GM23338 (cell line): ENCODE results near the gene GNG7. TPM values are rescaled to one million over a fixed set of nuclear protein-coding genes. Genes with fewer than 3 reads are reported as not detected.

Experiments
- ATAC-seq: fragments of 200-7000 bp; cut with Tn5 transposase; 3 replicates; pipeline ENCODE4 v1.9.1; 2020
- DNase-seq: peaks from one replicate; pipeline ENCODE4 v3.0.0-alpha.2; 2015; ENCODE audit warnings: low spot score
- H2AFZ ChIP-seq: fragments of 200-600 bp; sonication (generic); 2 replicates; pipeline ENCODE4 v1.8.0; 2016; ENCODE audit warnings: antibody characterized with exemption, mild to moderate bottlenecking, moderate library complexity
- H3F3A ChIP-seq: fragments of 200-600 bp; sonication (generic); replicated peaks from 2 replicates; pipeline ENCODE4 v1.8.0; 2017; ENCODE audit warnings: antibody characterized with exemption, mixed run types, low read depth
- H3K27ac ChIP-seq: fragments of 200-600 bp; sonication (generic); 2 replicates; pipeline ENCODE4 v1.6.1; 2016; ENCODE audit warnings: low read depth
- H3K27me3 ChIP-seq: fragments of 200-600 bp; sonication (generic); 2 replicates; pipeline ENCODE4 v1.8.0; 2016; ENCODE audit warnings: mild to moderate bottlenecking, mixed run types, moderate library complexity; ENCODE audit not compliant: insufficient read depth
- H3K36me3 ChIP-seq: fragments of 200-600 bp; sonication (generic); 2 replicates; pipeline ENCODE4 v1.8.0; 2016; ENCODE audit warnings: mild to moderate bottlenecking; ENCODE audit not compliant: insufficient read depth
- H3K4me1 ChIP-seq: fragments of 200-600 bp; sonication (generic); 2 replicates; pipeline ENCODE4 v1.8.0; 2016; ENCODE audit warnings: mild to moderate bottlenecking, moderate library complexity; ENCODE audit not compliant: insufficient read depth
- H3K4me2 ChIP-seq: fragments of 200-600 bp; sonication (generic); 2 replicates; pipeline ENCODE4 v1.7.1; 2017; ENCODE audit warnings: mixed run types
- H3K4me3 ChIP-seq: fragments of 200-600 bp; sonication (generic); 2 replicates; pipeline ENCODE4 v1.6.1; 2016; ENCODE audit warnings: mixed run types
- H3K79me2 ChIP-seq: fragments of 200-600 bp; sonication (generic); replicated peaks from 2 replicates; pipeline ENCODE4 v1.8.0; 2017; ENCODE audit warnings: mild to moderate bottlenecking; ENCODE audit not compliant: insufficient read depth
- H3K9me2 ChIP-seq: fragments of 200-600 bp; sonication (generic); 2 replicates; pipeline ENCODE4 v1.8.0; 2017; ENCODE audit not compliant: insufficient read depth
- H4K20me1 ChIP-seq: fragments of 200-600 bp; sonication (generic); replicated peaks from 2 replicates; pipeline ENCODE4 v1.8.0; 2017; ENCODE audit warnings: mild to moderate bottlenecking; ENCODE audit not compliant: insufficient read depth
- H3K27ac Mint-ChIP-seq: 2 replicates; pipeline ENCODE4 v1.8.0; 2020; ENCODE audit warnings: inconsistent platforms, mild to moderate bottlenecking, moderate library complexity, mixed read lengths
- H3K27me3 Mint-ChIP-seq: 3 replicates; pipeline ENCODE4 v1.8.0; 2022; ENCODE audit warnings: low read depth, mild to moderate bottlenecking, moderate library complexity, mixed read lengths, inconsistent platforms; ENCODE audit not compliant: insufficient read depth, poor library complexity
- H3K36me3 Mint-ChIP-seq: 3 replicates; pipeline ENCODE4 v1.8.0; 2021; ENCODE audit warnings: low read depth, mild to moderate bottlenecking, inconsistent platforms, moderate library complexity, mixed read lengths
- H3K4me1 Mint-ChIP-seq: 3 replicates; pipeline ENCODE4 v1.8.0; 2020; ENCODE audit warnings: mild to moderate bottlenecking, inconsistent platforms, mixed read lengths
- H3K4me3 Mint-ChIP-seq: 3 replicates; pipeline ENCODE4 v1.8.0; 2021; ENCODE audit warnings: moderate library complexity, mild to moderate bottlenecking, inconsistent platforms, mixed read lengths
- H3K9me3 Mint-ChIP-seq: 3 replicates; pipeline ENCODE4 v1.8.0; 2020; ENCODE audit warnings: moderate library complexity, mild to moderate bottlenecking, inconsistent platforms, mixed read lengths
- JUNB ChIP-seq: IDR thresholded peaks from one replicate; pipeline ENCODE4 v1.6.1; 2016; ENCODE audit warnings: antibody characterized with exemption; ENCODE audit not compliant: unreplicated experiment
- polyA plus RNA-seq: library from polyadenylated mRNA; unstranded; fragments of >200 nt; fragmentation: Nextera tagmentation; extraction: Ambion mirVana; gene quantifications from 2 replicates; pipeline ENCODE4 v1.2.1, GENCODE V29; 2016
- total RNA-seq: library from RNA; depleted of rRNA; stranded (reverse); fragments of >200 nt; shearing (Covaris generic); gene quantifications from 2 replicates; pipeline ENCODE4 v1.2.3, GENCODE V29; 2014
- TF ChIP-seq, protein P1 (sequence below): IDR thresholded peaks from 2 replicates; pipeline ENCODE4 v1.6.1; 2016; ENCODE audit warnings: antibody characterized with exemption
- TF ChIP-seq, protein P2 (sequence below): fragments of 250-450 bp; sonication (Bioruptor Pico); IDR thresholded peaks from 2 replicates; pipeline ENCODE4 v1.5.0; 2020; ENCODE audit warnings: mild to moderate bottlenecking, moderate library complexity

GNG7 gene
- total and polyA plus RNA-seq, 2 experiments from 2014 or later: 5.1 to 5.4 TPM

DNA sequence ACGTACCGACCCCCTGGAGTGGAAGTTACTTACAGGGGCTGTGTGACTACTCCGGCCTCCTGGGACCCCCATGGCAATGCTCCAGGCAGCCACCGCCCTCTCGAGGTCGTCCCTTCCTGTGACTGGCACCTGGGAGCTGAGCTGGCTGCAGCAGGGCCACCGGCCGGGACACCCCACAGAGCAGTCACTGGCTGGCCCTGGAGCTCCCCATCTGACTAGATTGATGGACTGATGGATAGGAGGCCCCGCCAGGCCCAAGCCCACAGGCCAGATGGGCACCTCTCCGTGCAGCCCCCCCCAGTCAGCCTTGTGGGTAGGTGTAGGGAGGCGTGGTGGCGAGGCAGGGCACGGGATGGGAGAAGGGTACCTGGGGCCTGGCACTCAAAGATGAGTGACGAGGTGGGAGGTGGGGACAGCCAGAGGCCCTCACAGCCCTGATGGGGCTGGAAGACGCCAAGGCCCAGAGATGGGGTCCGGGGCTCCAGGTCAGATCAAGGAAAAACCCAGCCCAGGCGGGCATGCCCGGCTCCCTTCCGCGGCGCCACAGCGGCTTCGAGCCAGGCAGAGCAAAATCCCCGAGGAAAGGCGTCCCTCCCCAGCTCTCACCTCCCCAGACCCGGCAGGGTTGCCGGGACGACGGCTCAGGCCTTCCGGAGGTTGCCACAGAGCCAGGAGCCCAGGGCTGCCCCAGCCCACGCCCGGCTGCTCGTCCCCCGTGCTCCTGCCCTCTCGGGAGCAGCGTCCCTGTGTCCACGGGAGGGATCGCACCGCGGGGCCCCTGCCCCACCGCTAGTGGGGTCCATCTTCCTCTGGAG is 28.9 kb upstream of the GNG7 start:
- peaks cover 6% of the 10 kb centered on the region; the same call in 2 of the 3 replicates for H3K4me1 Mint-ChIP-seq
- Histone ChIP-seq H3K36me3 (no peaks in the 10 kb centered on the region), H3F3A (no peaks in the 10 kb centered on the region), H3K4me2 (no peak overlapping the region), H3K4me1 (no peaks in the 10 kb centered on the region), H3K79me2 (no peaks in the 10 kb centered on the region), H3K27me3 (no peaks in the 10 kb centered on the region), H3K9me2 (no peaks in the 10 kb centered on the region), H3K4me3 (no peak overlapping the region), H3K27ac (no peak overlapping the region), H2AFZ (no peak overlapping the region), H4K20me1 (no peaks in the 10 kb centered on the region; the same call in 1 of the 2 replicates)
- no peak for ATAC-seq
- H3K9me3 Mint-ChIP-seq: no peaks in the 10 kb centered on the region
- TF ChIP-seq, protein P1, sequence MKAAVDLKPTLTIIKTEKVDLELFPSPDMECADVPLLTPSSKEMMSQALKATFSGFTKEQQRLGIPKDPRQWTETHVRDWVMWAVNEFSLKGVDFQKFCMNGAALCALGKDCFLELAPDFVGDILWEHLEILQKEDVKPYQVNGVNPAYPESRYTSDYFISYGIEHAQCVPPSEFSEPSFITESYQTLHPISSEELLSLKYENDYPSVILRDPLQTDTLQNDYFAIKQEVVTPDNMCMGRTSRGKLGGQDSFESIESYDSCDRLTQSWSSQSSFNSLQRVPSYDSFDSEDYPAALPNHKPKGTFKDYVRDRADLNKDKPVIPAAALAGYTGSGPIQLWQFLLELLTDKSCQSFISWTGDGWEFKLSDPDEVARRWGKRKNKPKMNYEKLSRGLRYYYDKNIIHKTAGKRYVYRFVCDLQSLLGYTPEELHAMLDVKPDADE: no peak
- TF ChIP-seq JUNB: no peak
- TF ChIP-seq, protein P2, sequence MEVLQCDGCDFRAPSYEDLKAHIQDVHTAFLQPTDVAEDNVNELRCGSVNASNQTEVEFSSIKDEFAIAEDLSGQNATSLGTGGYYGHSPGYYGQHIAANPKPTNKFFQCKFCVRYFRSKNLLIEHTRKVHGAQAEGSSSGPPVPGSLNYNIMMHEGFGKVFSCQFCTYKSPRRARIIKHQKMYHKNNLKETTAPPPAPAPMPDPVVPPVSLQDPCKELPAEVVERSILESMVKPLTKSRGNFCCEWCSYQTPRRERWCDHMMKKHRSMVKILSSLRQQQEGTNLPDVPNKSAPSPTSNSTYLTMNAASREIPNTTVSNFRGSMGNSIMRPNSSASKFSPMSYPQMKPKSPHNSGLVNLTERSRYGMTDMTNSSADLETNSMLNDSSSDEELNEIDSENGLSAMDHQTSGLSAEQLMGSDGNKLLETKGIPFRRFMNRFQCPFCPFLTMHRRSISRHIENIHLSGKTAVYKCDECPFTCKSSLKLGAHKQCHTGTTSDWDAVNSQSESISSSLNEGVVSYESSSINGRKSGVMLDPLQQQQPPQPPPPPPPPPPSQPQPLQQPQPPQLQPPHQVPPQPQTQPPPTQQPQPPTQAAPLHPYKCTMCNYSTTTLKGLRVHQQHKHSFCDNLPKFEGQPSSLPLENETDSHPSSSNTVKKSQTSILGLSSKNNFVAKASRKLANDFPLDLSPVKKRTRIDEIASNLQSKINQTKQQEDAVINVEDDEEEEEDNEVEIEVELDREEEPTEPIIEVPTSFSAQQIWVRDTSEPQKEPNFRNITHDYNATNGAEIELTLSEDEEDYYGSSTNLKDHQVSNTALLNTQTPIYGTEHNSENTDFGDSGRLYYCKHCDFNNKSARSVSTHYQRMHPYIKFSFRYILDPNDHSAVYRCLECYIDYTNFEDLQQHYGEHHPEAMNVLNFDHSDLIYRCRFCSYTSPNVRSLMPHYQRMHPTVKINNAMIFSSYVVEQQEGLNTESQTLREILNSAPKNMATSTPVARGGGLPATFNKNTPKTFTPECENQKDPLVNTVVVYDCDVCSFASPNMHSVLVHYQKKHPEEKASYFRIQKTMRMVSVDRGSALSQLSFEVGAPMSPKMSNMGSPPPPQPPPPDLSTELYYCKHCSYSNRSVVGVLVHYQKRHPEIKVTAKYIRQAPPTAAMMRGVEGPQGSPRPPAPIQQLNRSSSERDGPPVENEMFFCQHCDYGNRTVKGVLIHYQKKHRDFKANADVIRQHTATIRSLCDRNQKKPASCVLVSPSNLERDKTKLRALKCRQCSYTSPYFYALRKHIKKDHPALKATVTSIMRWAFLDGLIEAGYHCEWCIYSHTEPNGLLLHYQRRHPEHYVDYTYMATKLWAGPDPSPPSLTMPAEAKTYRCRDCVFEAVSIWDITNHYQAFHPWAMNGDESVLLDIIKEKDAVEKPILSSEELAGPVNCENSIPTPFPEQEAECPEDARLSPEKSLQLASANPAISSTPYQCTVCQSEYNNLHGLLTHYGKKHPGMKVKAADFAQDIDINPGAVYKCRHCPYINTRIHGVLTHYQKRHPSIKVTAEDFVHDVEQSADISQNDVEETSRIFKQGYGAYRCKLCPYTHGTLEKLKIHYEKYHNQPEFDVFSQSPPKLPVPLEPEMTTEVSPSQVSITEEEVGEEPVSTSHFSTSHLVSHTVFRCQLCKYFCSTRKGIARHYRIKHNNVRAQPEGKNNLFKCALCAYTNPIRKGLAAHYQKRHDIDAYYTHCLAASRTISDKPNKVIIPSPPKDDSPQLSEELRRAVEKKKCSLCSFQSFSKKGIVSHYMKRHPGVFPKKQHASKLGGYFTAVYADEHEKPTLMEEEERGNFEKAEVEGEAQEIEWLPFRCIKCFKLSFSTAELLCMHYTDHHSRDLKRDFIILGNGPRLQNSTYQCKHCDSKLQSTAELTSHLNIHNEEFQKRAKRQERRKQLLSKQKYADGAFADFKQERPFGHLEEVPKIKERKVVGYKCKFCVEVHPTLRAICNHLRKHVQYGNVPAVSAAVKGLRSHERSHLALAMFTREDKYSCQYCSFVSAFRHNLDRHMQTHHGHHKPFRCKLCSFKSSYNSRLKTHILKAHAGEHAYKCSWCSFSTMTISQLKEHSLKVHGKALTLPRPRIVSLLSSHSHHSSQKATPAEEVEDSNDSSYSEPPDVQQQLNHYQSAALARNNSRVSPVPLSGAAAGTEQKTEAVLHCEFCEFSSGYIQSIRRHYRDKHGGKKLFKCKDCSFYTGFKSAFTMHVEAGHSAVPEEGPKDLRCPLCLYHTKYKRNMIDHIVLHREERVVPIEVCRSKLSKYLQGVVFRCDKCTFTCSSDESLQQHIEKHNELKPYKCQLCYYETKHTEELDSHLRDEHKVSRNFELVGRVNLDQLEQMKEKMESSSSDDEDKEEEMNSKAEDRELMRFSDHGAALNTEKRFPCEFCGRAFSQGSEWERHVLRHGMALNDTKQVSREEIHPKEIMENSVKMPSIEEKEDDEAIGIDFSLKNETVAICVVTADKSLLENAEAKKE (CRISPR knock-in tag): no peak
- H3K36me3 Mint-ChIP-seq: peaks cover 21% of the 10 kb centered on the region
- H3K4me3 Mint-ChIP-seq: no peak overlapping the region
- no peak for DNase-seq
- H3K27ac Mint-ChIP-seq: no peak overlapping the region
- peaks cover 32% of the 10 kb centered on the region for H3K27me3 Mint-ChIP-seq
